ENCODE measurements around the gene INPP5K.
"Not testable (repeated sequence)": the region's sequence is repeated elsewhere in the genome, so short reads cannot be mapped to it uniquely, and the experiment has no call there.

The INPP5K gene

GRCh38 chr17:1533661-1534325 lies 17.4 kb upstream of the INPP5K start:
- DNase-seq (ENCODE audit: low read depth) = no peak
- TF ChIP-seq CTCF (IDR thresholded peaks at IDR 0.05; ENCODE audit: control insufficient read depth, insufficient read depth, low read depth, low read length, missing control alignments) = no peak
- no peak overlapping the region for H3K4me3 ChIP-seq (ENCODE audit: control insufficient read depth, low read depth, low read length)

- DNase-seq (ENCODE audit: low read depth) = no peak
- no peak overlapping the region for H3K4me3 ChIP-seq (ENCODE audit: control insufficient read depth, low read depth, low read length)
- peak; percentile 22 for TF ChIP-seq CTCF (IDR thresholded peaks at IDR 0.05; ENCODE audit: control insufficient read depth, insufficient read depth, low read depth, low read length, missing control alignments)
Observed at GRCh38 chr17:1532836-1533602, 16.6 kb upstream of the INPP5K start.

- TF ChIP-seq CTCF (IDR thresholded peaks at IDR 0.05; ENCODE audit: control insufficient read depth, insufficient read depth, low read depth, low read length, missing control alignments) = no peak
- H3K4me3 ChIP-seq (ENCODE audit: control insufficient read depth, low read depth, low read length) = no peak overlapping the region
- DNase-seq (ENCODE audit: low read depth) = no peak
Observed at GRCh38 chr17:1529863-1530262, 13.5 kb upstream of the INPP5K start.

GRCh38 chr17:1526876-1527275 lies 10.5 kb upstream of the INPP5K start:
- DNase-seq (ENCODE audit: low read depth); H3K4me3 ChIP-seq (ENCODE audit: control insufficient read depth, low read depth, low read length): not testable (repeated sequence)

GRCh38 chr17:1522626-1523025 lies 6.2 kb upstream of the INPP5K start:
- H3K4me3 ChIP-seq (ENCODE audit: control insufficient read depth, low read depth, low read length) = no peak overlapping the region
- DNase-seq (ENCODE audit: low read depth) = no peak
- no peak for TF ChIP-seq CTCF (IDR thresholded peaks at IDR 0.05; ENCODE audit: control insufficient read depth, insufficient read depth, low read depth, low read length, missing control alignments)

GRCh38 chr17:1521086-1521640 lies 4.8 kb upstream of the INPP5K start:
- H3K4me3 ChIP-seq (ENCODE audit: control insufficient read depth, low read depth, low read length) = no peak overlapping the region
- no peak for TF ChIP-seq CTCF (IDR thresholded peaks at IDR 0.05; ENCODE audit: control insufficient read depth, insufficient read depth, low read depth, low read length, missing control alignments)
- no peak for DNase-seq (ENCODE audit: low read depth)

GRCh38 chr17:1519678-1520077 lies 3.3 kb upstream of the INPP5K start:
- TF ChIP-seq CTCF (IDR thresholded peaks at IDR 0.05; ENCODE audit: control insufficient read depth, insufficient read depth, low read depth, low read length, missing control alignments) = no peak
- H3K4me3 ChIP-seq (ENCODE audit: control insufficient read depth, low read depth, low read length) = no peak overlapping the region
- no peak for DNase-seq (ENCODE audit: low read depth)
